GM12878 (cell line): ENCODE results near the gene CERKL.

Experiments
- BMI1 ChIP-seq: fragments of 450-650 bp; IDR thresholded peaks from 2 replicates; pipeline ENCODE4 v1.6.1; 2016; ENCODE audit warnings: mild to moderate bottlenecking, moderate library complexity, borderline replicate concordance
- FOXM1 ChIP-seq: IDR thresholded peaks from 2 replicates; pipeline ENCODE4 v1.6.1; 2012; ENCODE audit warnings: low read depth, mild to moderate bottlenecking, inconsistent platforms, low read length, moderate library complexity
- NR2F1 ChIP-seq: fragments of 450-650 bp; conservative IDR thresholded peaks from 2 replicates; pipeline ENCODE4 v1.6.1; 2017; ENCODE audit warnings: mild to moderate bottlenecking
- NRF1 ChIP-seq: conservative IDR thresholded peaks from 2 replicates; pipeline ENCODE4 v1.6.1; 2011; ENCODE audit warnings: mild to moderate bottlenecking, low read depth, low read length, improper control_type of control experiment
- POLR2A ChIP-seq: IDR thresholded peaks from 2 replicates; pipeline ENCODE4 v1.6.1; 2011; ENCODE audit warnings: low read depth, mild to moderate bottlenecking, low read length
- RCOR1 ChIP-seq: conservative IDR thresholded peaks from 2 replicates; pipeline ENCODE4 v1.6.1; 2012; ENCODE audit warnings: low read depth, low read length, improper control_type of control experiment
- YY1 ChIP-seq: IDR thresholded peaks from 2 replicates; pipeline ENCODE4 v1.6.1; 2011; ENCODE audit warnings: low read depth, mild to moderate bottlenecking, low read length
- TF ChIP-seq, protein P1 (sequence below): IDR thresholded peaks from 2 replicates; pipeline ENCODE4 v1.6.1; 2011; ENCODE audit warnings: borderline replicate concordance, low read depth, mild to moderate bottlenecking, moderate library complexity, low read length; ENCODE audit not compliant: insufficient read depth, poor library complexity, severe bottlenecking
- TF ChIP-seq, protein P2 (sequence below): fragments of 450-650 bp; IDR thresholded peaks from 2 replicates; pipeline ENCODE4 v1.6.1; 2018; ENCODE audit warnings: mild to moderate bottlenecking, low read depth, moderate library complexity; ENCODE audit not compliant: partially characterized antibody

DNA sequence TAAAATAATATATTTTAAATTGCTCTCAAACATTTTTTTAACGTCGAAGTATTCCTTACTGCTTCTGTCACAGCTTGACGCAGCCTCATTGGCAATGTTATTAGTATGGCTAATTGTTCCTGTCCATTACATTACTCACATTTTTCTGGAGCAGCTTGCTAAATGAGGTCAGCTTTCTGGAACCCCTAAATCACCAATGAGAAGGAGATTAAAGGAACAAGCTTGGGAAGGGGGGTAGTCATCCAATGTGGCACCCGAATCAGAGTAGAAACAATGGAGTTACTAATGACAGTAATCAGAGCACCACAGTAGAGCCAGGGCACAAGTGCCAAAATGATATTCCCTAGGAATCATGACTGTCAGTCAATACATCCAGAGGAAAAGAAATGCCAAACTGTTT lies 18.3 kb upstream of the CERKL start:
- TF ChIP-seq NRF1, result no peak
- TF ChIP-seq BMI1, result no peak
- TF ChIP-seq NR2F1, result no peak
- TF ChIP-seq POLR2A, result no peak
- no peak for TF ChIP-seq RCOR1
- TF ChIP-seq, protein P1, sequence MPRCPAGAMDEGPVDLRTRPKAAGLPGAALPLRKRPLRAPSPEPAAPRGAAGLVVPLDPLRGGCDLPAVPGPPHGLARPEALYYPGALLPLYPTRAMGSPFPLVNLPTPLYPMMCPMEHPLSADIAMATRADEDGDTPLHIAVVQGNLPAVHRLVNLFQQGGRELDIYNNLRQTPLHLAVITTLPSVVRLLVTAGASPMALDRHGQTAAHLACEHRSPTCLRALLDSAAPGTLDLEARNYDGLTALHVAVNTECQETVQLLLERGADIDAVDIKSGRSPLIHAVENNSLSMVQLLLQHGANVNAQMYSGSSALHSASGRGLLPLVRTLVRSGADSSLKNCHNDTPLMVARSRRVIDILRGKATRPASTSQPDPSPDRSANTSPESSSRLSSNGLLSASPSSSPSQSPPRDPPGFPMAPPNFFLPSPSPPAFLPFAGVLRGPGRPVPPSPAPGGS, result no peak
- TF ChIP-seq FOXM1, result no peak
- TF ChIP-seq YY1, result no peak
- TF ChIP-seq, protein P2, sequence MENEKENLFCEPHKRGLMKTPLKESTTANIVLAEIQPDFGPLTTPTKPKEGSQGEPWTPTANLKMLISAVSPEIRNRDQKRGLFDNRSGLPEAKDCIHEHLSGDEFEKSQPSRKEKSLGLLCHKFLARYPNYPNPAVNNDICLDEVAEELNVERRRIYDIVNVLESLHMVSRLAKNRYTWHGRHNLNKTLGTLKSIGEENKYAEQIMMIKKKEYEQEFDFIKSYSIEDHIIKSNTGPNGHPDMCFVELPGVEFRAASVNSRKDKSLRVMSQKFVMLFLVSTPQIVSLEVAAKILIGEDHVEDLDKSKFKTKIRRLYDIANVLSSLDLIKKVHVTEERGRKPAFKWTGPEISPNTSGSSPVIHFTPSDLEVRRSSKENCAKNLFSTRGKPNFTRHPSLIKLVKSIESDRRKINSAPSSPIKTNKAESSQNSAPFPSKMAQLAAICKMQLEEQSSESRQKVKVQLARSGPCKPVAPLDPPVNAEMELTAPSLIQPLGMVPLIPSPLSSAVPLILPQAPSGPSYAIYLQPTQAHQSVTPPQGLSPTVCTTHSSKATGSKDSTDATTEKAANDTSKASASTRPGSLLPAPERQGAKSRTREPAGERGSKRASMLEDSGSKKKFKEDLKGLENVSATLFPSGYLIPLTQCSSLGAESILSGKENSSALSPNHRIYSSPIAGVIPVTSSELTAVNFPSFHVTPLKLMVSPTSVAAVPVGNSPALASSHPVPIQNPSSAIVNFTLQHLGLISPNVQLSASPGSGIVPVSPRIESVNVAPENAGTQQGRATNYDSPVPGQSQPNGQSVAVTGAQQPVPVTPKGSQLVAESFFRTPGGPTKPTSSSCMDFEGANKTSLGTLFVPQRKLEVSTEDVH, result no peak
